NCI-H526 (cell line): ENCODE results near the gene MMADHC.
A peak's percentile ranks its signal among the peaks of the same experiment; 100 is the strongest.

ENCODE experiments used
- DNase-seq, 2 experiments: peaks; one replicate each; lab custom pipeline; 2025; lab: John Stamatoyannopoulos, UW

Gene MMADHC

GRCh38 chr2:149587220-149587949 lies at the start of gene MMADHC:
Gene MMADHC, minus strand, starts transcription at chr2:149587775. Its CDS starts 678 bp downstream, at chr2:149587097.
- peak; percentile 95 to 98 for DNase-seq

DNA sequence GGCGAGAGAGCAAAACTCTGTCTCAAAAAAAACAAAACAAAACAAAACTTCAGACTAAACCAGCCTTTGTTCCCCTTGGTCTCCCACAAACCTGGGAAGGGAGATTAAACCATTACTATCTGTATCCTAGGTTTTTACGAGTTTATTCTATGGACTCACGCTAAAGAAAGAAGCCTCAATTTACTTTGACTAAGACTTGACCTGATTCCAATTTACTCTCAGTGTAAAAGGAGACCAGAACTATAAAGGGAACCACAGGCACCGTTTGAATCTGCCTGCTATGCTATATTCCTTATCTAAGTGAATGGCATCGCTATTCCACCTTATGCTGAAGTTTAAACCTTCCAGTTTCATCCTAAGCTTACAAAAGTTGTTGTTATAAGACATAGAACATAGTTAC lies 46.5 kb upstream of the MMADHC start:
- no peak for DNase-seq

- DNase-seq, result no peak
These were observed 42.9 kb upstream of the MMADHC start for GRCh38 chr2:149630445-149630844.

DNA sequence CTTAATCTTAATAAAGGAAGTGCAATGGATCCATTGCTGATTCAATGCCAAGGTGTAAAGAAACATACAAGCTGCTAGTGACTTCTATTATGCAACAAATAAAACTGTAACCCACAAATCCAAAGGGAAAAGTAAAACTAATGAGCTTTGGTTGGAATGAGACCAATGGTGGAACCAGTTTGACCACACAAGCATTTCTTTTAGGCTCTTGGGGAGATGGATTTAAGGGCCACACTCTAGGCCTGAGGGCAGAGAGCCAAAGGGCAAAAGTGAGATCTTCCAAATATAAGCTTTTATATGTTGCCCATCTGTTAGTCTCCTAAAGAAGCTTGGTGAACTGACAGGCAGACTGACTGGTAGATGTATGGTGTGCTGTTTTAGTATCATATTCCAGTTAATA lies 41.5 kb upstream of the MMADHC start:
- no peak for DNase-seq

DNA sequence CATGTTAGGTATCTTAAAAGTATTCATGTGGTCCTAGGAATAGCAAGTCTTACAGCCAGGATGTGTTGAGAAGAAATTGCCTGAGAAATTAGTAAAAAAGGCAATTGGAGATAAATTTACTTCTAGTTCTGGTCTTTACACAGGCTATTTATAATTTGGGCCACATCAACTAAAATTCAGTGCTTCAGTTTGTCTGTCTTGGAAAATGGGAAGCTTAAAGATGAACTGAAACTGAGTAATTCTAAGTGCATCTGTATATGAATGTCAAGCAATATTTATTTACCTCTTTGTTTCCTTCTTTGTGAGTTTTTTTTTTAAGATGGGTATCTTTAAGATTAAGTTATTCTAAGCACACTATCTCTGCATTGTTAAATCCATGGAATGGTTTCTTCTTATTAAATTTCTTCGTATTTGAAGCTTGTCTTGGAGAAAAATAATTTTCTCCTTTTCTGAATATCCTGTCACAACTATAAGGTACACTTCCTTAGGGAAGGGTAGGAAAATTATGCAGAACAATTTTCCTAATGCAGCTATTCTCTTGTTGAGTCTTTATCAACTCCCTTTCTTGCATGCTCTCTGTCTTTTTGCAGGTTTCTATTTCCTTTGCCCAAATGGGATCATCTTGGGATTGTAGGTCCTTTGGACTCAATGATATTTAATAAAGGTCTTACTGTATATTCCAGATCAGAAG lies 39.7 kb upstream of the MMADHC start:
- DNase-seq, result no peak

GRCh38 chr2:149625671-149626070 lies 38.1 kb upstream of the MMADHC start:
- DNase-seq, result no peak

DNA sequence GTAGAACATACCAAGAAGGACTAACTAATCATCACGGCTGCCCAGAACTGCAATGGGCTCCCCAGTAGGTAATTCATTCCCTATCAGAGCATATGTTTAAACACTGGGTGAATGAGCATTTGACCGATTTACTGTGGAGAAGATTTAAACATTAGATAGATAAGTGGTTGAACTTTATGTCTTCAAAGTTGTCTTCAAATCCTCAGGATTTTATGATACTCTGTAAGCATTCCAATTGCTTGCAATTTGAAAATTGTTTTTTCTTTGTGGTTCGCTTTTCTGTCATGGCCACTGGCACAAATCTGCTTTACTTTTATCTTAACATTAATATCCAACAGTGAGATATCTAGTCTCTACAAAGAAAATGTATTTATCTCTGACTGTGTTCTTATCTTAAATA lies 37.7 kb upstream of the MMADHC start:
- no peak for DNase-seq

- DNase-seq, result no peak
These were observed 34.8 kb upstream of the MMADHC start for GRCh38 chr2:149622343-149622742.

DNA sequence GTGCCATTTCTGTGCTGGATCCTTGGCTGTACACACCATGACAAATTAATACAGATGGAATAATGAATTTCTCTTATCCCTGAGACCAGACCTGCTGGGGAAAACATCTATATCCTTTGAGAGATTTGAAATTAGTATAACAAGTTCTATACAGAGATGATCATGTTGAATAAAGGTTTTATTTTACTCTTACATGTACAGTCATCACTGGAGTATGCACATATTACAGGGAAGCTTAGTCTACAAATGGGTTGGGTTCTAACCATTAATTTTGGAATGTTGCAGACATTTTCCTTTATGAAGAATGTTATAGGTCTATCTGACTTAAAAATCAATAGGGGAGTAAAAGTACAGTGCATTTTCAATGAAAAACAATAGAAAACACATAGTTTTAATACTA lies 29.9 kb upstream of the MMADHC start:
- no peak for DNase-seq

DNA sequence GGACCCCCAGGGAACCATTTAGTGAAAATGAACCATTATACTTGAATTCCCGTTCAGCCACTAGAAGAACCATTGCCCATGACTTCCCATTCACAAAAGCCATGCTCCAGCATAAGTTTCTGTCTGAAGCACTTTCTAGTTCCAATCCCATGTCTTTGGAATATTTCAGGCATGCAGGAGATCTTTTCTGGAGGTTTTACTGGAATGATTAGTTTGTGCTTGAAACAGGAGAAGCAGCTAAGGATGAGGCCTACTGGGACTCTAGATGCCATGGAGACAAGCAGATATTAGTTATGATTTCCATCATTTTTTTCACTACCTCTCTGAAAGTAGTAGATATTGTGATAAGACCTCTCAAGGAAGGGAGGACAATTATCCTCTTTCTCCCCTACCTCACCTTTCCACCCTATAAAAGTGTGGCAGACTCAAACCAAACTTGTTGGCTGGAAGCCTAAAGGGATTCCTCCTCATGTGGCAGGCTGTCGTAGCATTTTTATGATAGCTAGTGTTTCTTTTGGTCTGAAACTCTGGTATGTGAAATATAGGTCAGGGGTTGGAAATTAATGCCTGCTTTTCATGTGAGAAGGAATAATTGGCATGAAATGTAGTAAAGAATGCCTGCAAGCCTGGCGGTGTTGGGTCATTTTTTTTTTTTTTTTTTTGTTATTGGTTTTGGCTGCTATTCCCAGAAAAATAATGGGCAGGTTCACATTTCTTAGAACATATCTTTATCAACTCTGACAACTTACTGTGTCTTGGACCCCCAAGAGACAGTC lies 29.3 kb upstream of the MMADHC start:
- DNase-seq, result no peak

DNA sequence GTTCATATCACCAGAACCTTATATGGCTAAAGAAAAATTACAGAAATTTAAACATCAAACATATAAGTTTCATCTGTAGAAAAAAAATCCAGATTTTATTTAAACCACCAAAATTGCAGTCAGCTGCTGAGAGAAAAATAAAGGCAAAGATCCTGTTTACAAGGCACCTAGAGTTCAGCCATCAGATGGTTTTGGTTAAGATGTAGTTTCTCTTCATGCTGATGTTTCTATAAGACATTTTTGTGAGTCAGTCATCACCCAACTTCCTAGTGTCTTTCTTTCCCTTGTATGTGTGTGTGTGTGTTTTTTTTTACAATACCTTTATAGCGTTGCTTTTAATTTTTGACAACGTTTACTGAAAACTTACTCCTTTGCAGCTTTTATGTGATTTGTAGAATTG lies 26.1 kb upstream of the MMADHC start:
- no peak for DNase-seq

- DNase-seq, result no peak
These were observed 24.5 kb upstream of the MMADHC start for GRCh38 chr2:149612122-149612521.

DNA sequence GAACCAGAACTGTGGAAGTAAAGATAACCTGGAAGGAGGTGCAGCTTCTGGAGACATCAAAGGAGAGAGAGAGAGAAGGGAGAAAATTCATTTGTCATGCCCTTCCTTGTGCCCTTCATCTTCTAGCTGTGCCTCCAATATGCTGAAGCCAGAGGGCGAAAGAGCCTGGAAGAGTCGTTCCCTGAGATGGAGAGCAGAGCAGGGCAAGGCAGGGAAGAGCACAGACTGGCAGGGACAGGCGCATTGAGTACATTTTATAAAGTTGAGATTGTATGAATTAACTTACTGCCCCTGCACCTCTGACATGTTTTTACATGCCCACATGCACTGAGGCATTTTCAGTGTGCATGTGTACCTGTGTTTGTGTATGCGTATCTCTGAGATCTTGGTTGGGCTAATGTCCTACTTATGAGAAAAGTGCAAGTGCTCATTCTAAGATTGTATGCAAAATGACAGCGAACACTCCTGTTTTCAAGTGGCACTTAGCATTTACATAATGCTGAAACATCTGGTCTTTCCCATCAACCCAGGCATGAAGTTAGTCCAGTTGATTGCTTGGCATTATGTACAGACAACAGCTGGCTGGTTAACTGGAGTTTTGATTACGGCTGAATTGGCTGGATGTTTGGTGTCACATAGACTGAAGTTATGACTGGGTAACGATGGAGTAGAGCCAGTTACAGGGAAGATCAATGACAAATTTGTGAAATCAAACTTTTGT lies 23.7 kb upstream of the MMADHC start:
- peak in 1 of 2 experiments; percentile 37 for DNase-seq

DNA sequence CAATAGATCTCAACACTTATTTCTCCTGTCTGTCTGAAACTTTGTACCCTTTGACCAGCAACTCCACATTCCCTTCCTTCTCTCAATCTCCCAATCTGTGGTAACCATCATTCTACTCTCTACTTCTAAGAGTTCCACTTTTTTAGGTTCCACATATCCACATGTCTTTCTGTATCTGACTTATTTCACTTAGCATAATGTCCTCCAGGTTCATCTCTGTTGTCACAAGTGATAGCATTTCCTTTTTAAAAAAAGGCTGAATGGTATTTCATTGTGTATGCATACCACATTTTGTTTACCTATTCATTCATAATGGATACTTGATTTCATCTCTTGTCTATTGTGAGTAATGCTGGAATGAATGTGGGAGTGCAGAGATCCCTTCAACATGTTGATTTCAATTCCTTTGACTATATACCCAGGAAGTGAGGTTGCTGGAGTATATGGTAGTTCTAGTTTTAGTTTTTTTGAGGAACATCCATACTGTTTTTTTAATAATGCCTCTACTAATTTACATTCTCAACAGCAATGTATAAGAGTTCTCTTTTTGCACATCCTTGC lies 18.8 kb upstream of the MMADHC start:
- no peak for DNase-seq

GRCh38 chr2:149603248-149603647 lies 15.7 kb upstream of the MMADHC start:
- DNase-seq, result no peak

- no peak for DNase-seq
These were observed 13.7 kb upstream of the MMADHC start for GRCh38 chr2:149601141-149601796.

GRCh38 chr2:149597668-149598326 lies 10.2 kb upstream of the MMADHC start:
- DNase-seq, result peak; percentile 77 to 85

DNA sequence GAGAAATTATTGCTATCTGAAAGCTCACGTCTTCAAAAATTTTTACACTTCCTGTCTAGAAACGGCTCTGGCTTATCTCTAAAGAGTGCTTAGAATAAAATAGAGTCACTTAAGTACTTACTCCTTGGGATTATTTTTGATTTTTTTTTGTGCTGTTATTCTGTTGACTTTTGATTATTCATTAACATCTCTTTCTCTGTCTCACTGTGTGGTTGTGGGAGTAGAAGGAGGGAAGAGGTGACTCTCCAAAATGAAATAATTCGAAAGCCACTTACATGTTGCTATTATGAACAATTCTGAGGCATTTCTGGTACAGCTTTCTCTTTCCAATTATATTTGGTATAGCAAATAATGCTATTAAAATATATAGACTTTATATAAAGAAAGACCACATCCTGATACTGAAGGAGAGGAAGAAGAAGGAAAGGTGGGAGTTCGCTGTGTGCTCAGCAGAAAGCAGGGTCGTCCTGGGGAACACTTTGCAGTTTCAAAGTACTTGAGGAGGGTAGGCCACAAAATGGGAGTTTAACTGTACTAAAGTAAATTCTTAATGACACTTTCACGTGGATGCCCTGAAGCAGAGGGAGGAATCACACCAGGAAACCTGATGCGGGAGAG lies 9.6 kb upstream of the MMADHC start:
- DNase-seq, result no peak

GRCh38 chr2:149596471-149596870 lies 8.9 kb upstream of the MMADHC start:
- no peak for DNase-seq
